Measurements from ENCODE around the gene GAGE12C.
"Not testable (repeated sequence)": the region's sequence is repeated elsewhere in the genome, so short reads cannot be mapped to it uniquely, and the experiment has no call there.

Gene GAGE12C, protein sequence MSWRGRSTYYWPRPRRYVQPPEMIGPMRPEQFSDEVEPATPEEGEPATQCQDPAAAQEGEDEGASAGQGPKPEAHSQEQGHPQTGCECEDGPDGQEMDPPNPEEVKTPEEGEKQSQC

DNA sequence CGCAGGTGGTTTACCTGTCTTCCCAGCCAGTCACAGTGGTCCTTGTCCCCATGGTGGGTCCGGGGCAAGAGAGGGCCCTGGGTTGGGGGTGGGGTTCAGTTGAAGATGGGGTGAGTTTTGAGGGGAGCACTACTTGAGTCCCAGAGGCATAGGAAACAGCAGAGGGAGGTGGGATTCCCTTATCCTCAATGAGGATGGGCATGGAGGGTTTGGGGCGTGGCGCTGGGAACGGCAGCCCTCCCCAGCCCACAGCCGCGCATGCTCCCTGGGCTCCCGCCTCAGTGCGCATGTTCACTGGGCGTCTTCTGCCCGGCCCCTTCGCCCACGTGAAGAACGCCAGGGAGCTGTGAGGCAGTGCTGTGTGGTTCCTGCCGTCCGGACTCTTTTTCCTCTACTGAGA lies at the start of gene GAGE12C:
GAGE12C (plus strand) TSS at position 301 of the 400 bp plus-strand sequence. CDS start 1,155 bp downstream, outside the sequence.
- not testable (repeated sequence) for DNase-seq

DNA sequence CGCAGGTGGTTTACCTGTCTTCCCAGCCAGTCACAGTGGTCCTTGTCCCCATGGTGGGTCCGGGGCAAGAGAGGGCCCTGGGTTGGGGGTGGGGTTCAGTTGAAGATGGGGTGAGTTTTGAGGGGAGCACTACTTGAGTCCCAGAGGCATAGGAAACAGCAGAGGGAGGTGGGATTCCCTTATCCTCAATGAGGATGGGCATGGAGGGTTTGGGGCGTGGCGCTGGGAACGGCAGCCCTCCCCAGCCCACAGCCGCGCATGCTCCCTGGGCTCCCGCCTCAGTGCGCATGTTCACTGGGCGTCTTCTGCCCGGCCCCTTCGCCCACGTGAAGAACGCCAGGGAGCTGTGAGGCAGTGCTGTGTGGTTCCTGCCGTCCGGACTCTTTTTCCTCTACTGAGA lies 9.5 kb downstream of the GAGE12C start, which contains the start of gene GAGE12D:
GAGE12D (plus strand) TSS at position 301 of the 400 bp plus-strand sequence. CDS start 1,155 bp downstream, outside the sequence.
- DNase-seq = not testable (repeated sequence)

DNA sequence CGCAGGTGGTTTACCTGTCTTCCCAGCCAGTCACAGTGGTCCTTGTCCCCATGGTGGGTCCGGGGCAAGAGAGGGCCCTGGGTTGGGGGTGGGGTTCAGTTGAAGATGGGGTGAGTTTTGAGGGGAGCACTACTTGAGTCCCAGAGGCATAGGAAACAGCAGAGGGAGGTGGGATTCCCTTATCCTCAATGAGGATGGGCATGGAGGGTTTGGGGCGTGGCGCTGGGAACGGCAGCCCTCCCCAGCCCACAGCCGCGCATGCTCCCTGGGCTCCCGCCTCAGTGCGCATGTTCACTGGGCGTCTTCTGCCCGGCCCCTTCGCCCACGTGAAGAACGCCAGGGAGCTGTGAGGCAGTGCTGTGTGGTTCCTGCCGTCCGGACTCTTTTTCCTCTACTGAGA lies 19.0 kb downstream of the GAGE12C start, which contains the start of gene GAGE12E:
GAGE12E (plus strand) TSS at position 301 of the 400 bp plus-strand sequence. CDS start 1,155 bp downstream, outside the sequence.
- not testable (repeated sequence) for DNase-seq

DNA sequence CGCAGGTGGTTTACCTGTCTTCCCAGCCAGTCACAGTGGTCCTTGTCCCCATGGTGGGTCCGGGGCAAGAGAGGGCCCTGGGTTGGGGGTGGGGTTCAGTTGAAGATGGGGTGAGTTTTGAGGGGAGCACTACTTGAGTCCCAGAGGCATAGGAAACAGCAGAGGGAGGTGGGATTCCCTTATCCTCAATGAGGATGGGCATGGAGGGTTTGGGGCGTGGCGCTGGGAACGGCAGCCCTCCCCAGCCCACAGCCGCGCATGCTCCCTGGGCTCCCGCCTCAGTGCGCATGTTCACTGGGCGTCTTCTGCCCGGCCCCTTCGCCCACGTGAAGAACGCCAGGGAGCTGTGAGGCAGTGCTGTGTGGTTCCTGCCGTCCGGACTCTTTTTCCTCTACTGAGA lies 28.6 kb downstream of the GAGE12C start, which contains the start of gene GAGE12F:
GAGE12F (plus strand) TSS at position 301 of the 400 bp plus-strand sequence. CDS start 1,155 bp downstream, outside the sequence.
- not testable (repeated sequence) for DNase-seq

DNA sequence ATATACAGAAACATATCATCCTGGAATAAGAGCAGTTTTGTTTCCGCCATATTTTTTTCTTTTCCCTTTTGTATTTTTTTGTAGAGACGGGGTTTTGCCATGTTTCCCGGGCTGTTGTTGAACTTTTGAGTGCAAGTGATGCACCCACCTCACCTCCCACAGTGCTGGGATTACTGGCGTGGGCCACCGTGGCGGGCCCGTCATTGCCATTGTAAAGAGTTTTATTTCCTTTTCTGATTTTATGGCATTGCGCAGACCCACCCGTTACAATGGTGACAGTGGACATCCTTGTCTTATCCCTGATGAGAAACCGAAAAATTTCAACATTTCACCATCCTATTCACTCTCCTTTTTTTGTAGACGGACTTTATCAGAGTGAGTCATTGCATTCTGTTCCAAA lies 36.8 kb downstream of the GAGE12C start:
- DNase-seq = not testable (repeated sequence)

DNA sequence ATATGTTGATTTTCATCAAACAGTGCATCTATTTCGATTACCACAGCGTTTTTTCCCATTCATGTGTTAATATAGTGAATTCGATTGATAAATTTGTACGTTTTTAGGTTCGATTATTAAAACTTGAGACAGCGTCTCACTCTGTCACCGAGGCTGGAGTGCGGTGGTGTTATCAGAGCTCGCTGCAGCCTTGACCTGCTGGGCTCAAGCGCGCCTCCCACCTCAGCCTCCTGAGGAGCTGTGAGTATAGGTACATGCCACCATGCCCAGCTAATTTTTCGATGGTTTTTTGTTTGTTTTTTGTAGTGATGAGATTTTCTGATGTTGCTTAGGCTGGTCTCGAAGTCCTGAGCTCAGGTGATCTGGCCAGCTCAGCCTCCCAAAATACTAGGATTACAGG lies 37.2 kb downstream of the GAGE12C start:
- DNase-seq = not testable (repeated sequence)

DNA sequence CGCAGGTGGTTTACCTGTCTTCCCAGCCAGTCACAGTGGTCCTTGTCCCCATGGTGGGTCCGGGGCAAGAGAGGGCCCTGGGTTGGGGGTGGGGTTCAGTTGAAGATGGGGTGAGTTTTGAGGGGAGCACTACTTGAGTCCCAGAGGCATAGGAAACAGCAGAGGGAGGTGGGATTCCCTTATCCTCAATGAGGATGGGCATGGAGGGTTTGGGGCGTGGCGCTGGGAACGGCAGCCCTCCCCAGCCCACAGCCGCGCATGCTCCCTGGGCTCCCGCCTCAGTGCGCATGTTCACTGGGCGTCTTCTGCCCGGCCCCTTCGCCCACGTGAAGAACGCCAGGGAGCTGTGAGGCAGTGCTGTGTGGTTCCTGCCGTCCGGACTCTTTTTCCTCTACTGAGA lies 38.1 kb downstream of the GAGE12C start, which contains the start of gene GAGE12G:
GAGE12G (plus strand) TSS at position 301 of the 400 bp plus-strand sequence. CDS start 1,155 bp downstream, outside the sequence.
- DNase-seq = not testable (repeated sequence)

DNA sequence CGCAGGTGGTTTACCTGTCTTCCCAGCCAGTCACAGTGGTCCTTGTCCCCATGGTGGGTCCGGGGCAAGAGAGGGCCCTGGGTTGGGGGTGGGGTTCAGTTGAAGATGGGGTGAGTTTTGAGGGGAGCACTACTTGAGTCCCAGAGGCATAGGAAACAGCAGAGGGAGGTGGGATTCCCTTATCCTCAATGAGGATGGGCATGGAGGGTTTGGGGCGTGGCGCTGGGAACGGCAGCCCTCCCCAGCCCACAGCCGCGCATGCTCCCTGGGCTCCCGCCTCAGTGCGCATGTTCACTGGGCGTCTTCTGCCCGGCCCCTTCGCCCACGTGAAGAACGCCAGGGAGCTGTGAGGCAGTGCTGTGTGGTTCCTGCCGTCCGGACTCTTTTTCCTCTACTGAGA lies 47.7 kb downstream of the GAGE12C start, which contains the start of gene GAGE12H:
GAGE12H (plus strand) TSS at position 301 of the 400 bp plus-strand sequence. CDS start 1,155 bp downstream, outside the sequence.
- not testable (repeated sequence) for DNase-seq

Measured in NCI-H69 (cell line).